H9 (cell line): ENCODE data around the gene MYT1. TPM values are rescaled to one million over a fixed set of nuclear protein-coding genes. Genes with fewer than 3 reads are reported as not detected.
A peak's percentile ranks its signal among the peaks of the same experiment; 100 is the strongest.

Source experiments
- DNase-seq: peaks from one replicate; pipeline ENCODE4 v3.0.0-alpha.2; 2017
- H2AFZ ChIP-seq: one replicate; pipeline ENCODE4 v1.6.1; 2013; ENCODE audit warnings: mild to moderate bottlenecking, low read length, control low read depth, moderate library complexity
- H2AK5ac ChIP-seq: 2 replicates; pipeline ENCODE4 v1.6.1; 2013; ENCODE audit warnings: low read length, control low read depth, mixed read lengths; ENCODE audit not compliant: insufficient read length
- H2BK120ac ChIP-seq: one replicate; pipeline ENCODE4 v1.6.1; 2013; ENCODE audit warnings: low read depth, mild to moderate bottlenecking, low read length, control low read depth, inconsistent platforms; ENCODE audit not compliant: poor library complexity, severe bottlenecking
- H2BK12ac ChIP-seq: 2 replicates; pipeline ENCODE4 v1.6.1; 2013; ENCODE audit warnings: low read length, control low read depth, mixed read lengths, low read depth; ENCODE audit not compliant: insufficient read length
- H2BK15ac ChIP-seq: 2 replicates; pipeline ENCODE4 v1.6.1; 2013; ENCODE audit warnings: low read depth, low read length, control low read depth
- H2BK20ac ChIP-seq: one replicate; pipeline ENCODE4 v1.6.1; 2013; ENCODE audit warnings: low read depth, mild to moderate bottlenecking, low read length, control low read depth, inconsistent platforms; ENCODE audit not compliant: poor library complexity, severe bottlenecking
- H2BK5ac ChIP-seq: 2 replicates; pipeline ENCODE4 v1.6.1; 2013; ENCODE audit warnings: low read length, control low read depth, mixed read lengths; ENCODE audit not compliant: insufficient read length
- H3K14ac ChIP-seq: 2 replicates; pipeline ENCODE4 v1.6.1; 2013; ENCODE audit warnings: low read length, control low read depth; ENCODE audit not compliant: insufficient read depth
- H3K18ac ChIP-seq: 2 replicates; pipeline ENCODE4 v1.6.1; 2013; ENCODE audit warnings: low read depth, mild to moderate bottlenecking, mixed read lengths, low read length, control low read depth; ENCODE audit not compliant: insufficient read length
- H3K23ac ChIP-seq: 2 replicates; pipeline ENCODE4 v1.6.1; 2013; ENCODE audit warnings: low read length, control low read depth, mixed read lengths, low read depth; ENCODE audit not compliant: insufficient read length
- H3K23me2 ChIP-seq: 2 replicates; pipeline ENCODE4 v1.6.1; 2013; ENCODE audit warnings: low read depth, mild to moderate bottlenecking, mixed read lengths, low read length, control low read depth; ENCODE audit not compliant: insufficient read length, poor library complexity, severe bottlenecking
- H3K27ac ChIP-seq: 2 replicates; pipeline ENCODE4 v1.5.1; 2013; ENCODE audit warnings: low read length, control low read depth, mixed read lengths, low read depth; ENCODE audit not compliant: insufficient read length
- H3K27me3 ChIP-seq: 2 replicates; pipeline ENCODE4 v1.6.1; 2013; ENCODE audit warnings: low read length, control low read depth, inconsistent platforms; ENCODE audit not compliant: insufficient read depth
- H3K4ac ChIP-seq: 2 replicates; pipeline ENCODE4 v1.6.1; 2013; ENCODE audit warnings: low read depth, mild to moderate bottlenecking, control low read depth, inconsistent platforms, low read length, moderate library complexity
- H3K4me1 ChIP-seq: 2 replicates; pipeline ENCODE4 v1.6.1; 2013; ENCODE audit warnings: low read length, control low read depth, inconsistent platforms; ENCODE audit not compliant: insufficient read depth
- H3K4me2 ChIP-seq: 2 replicates; pipeline ENCODE4 v1.6.1; 2013; ENCODE audit warnings: low read length, control low read depth, mixed read lengths; ENCODE audit not compliant: insufficient read length, insufficient read depth
- H3K56ac ChIP-seq: 2 replicates; pipeline ENCODE4 v1.6.1; 2013; ENCODE audit warnings: low read depth, mild to moderate bottlenecking, mixed read lengths, low read length, control low read depth; ENCODE audit not compliant: insufficient read length
- H3K79me1 ChIP-seq: 2 replicates; pipeline ENCODE4 v1.6.1; 2013; ENCODE audit warnings: low read depth, mild to moderate bottlenecking, moderate library complexity, low read length, control low read depth, inconsistent platforms; ENCODE audit not compliant: insufficient read depth, poor library complexity, severe bottlenecking
- H3K79me2 ChIP-seq: 2 replicates; pipeline ENCODE4 v1.6.1; 2013; ENCODE audit warnings: low read length, control low read depth, inconsistent platforms; ENCODE audit not compliant: insufficient read depth
- H3K9ac ChIP-seq: 2 replicates; pipeline ENCODE4 v1.6.1; 2013; ENCODE audit warnings: low read length, control low read depth, mixed read lengths; ENCODE audit not compliant: insufficient read length; ENCODE audit errors: extremely low read depth
- H3K9me3 ChIP-seq: one replicate; pipeline ENCODE4 v1.6.1; 2013; ENCODE audit warnings: low read depth, low read length, inconsistent platforms; ENCODE audit not compliant: control insufficient read depth
- H3T11ph ChIP-seq: one replicate; pipeline ENCODE4 v1.6.1; 2013; ENCODE audit warnings: mild to moderate bottlenecking, low read length, control low read depth, inconsistent platforms
- H4K20me1 ChIP-seq: one replicate; pipeline ENCODE4 v1.6.1; 2013; ENCODE audit not compliant: control insufficient read depth, insufficient read length, insufficient read depth
- H4K5ac ChIP-seq: 2 replicates; pipeline ENCODE4 v1.6.1; 2013; ENCODE audit warnings: low read depth, mild to moderate bottlenecking, mixed read lengths, low read length, control low read depth; ENCODE audit not compliant: insufficient read length
- H4K8ac ChIP-seq: replicated peaks from 2 replicates; pipeline ENCODE4 v1.6.1; 2013; ENCODE audit warnings: low read length, control low read depth, mixed read lengths, low read depth; ENCODE audit not compliant: insufficient read length
- H4K91ac ChIP-seq: 2 replicates; pipeline ENCODE4 v1.6.1; 2013; ENCODE audit warnings: low read depth, mild to moderate bottlenecking, moderate library complexity, mixed read lengths, low read length, control low read depth; ENCODE audit not compliant: insufficient read length
- H3K27ac Mint-ChIP-seq, 3 experiments: 2 replicates in 2 of 3; 3 replicates in 1 of 3; pipeline ENCODE4 v1.8.0; 2020 to 2021; ENCODE audit warnings: mixed read lengths in 3 of 3, mild to moderate bottlenecking in 1 of 3, moderate library complexity in 1 of 3
- H3K27me3 Mint-ChIP-seq: 2 replicates; pipeline ENCODE4 v1.8.0; 2021; ENCODE audit warnings: low read depth, mild to moderate bottlenecking, moderate library complexity, mixed read lengths
- H3K36me3 Mint-ChIP-seq, 3 experiments: 2 replicates in 2 of 3; 3 replicates in 1 of 3; pipeline ENCODE4 v1.8.0; 2020 to 2021; ENCODE audit warnings: low read depth in 3 of 3, mixed read lengths in 3 of 3; ENCODE audit not compliant: insufficient read depth in 1 of 3
- H3K4me1 Mint-ChIP-seq, 2 experiments: 2 replicates each; pipeline ENCODE4 v1.8.0; 2020; ENCODE audit warnings: mixed read lengths in 2 of 2
- H3K4me3 Mint-ChIP-seq, 2 experiments: 2 replicates in 1 of 2; 3 replicates in 1 of 2; pipeline ENCODE4 v1.8.0; 2020 to 2021; ENCODE audit warnings: mild to moderate bottlenecking in 2 of 2, mixed read lengths in 2 of 2, moderate library complexity in 1 of 2
- H3K9me3 Mint-ChIP-seq, 2 experiments: 2 replicates in 1 of 2; 3 replicates in 1 of 2; pipeline ENCODE4 v1.8.0; 2020; ENCODE audit warnings: mild to moderate bottlenecking in 2 of 2, mixed read lengths in 2 of 2, moderate library complexity in 1 of 2
- CTCF ChIP-seq: fragments of 200-600 bp; sonication (generic); conservative IDR thresholded peaks from 3 replicates; pipeline ENCODE4 v1.8.0; 2021; ENCODE audit warnings: antibody characterized with exemption, mild to moderate bottlenecking
- WGBS: extraction: QIAGEN DNeasy Blood & Tissue Kit; methylation state at CpG from one replicate; pipeline ENCODE4 v1.1.7; 2013; ENCODE audit warnings: missing lambda C conversion rate, low lambda C conversion rate, mixed read lengths; ENCODE audit not compliant: insufficient read length; ENCODE audit errors: extremely low coverage; 5-methylcytosine and 5-hydroxymethylcytosine counted together
- total RNA-seq: library from RNA; stranded (reverse); gene quantifications from 2 replicates; pipeline ENCODE4 v1.2.1, GENCODE V29; 2021

The MYT1 gene
- total RNA-seq, 1 experiment from 2014 or later: 0.79 TPM

- H2BK5ac ChIP-seq: no peak overlapping the region
- H3K9me3 ChIP-seq: no peaks in the 10 kb centered on the region
- H2BK20ac ChIP-seq: no peak overlapping the region
- Mint-ChIP-seq H3K9me3 (no peaks in the 10 kb centered on the region), H3K4me3 (peak overlapping the region in 1 of 2 experiments; percentile 6; a peak in 1 of 5 replicates), H3K36me3 (peaks cover 0 to 3% (median 0%) of the 10 kb centered on the region in 3 experiments; a peak in 2 of 7 replicates), H3K4me1 (peaks cover 32 to 37% of the 10 kb centered on the region in 2 experiments), H3K27me3 (peaks cover 4% of the 10 kb centered on the region), H3K27ac (peak overlapping the region in 1 of 3 experiments; percentile 26; a peak in 2 of 7 replicates)
- DNase-seq: no peak
- H3K23me2 ChIP-seq: no peaks in the 10 kb centered on the region
- H3K4me1 ChIP-seq: no peaks in the 10 kb centered on the region; the same call in 1 of the 2 replicates
- no peak overlapping the region for H3K18ac ChIP-seq
- H3T11ph ChIP-seq: no peak overlapping the region
- no peaks in the 10 kb centered on the region for H4K20me1 ChIP-seq
- H2AFZ ChIP-seq: no peak overlapping the region
- H3K27me3 ChIP-seq: no peaks in the 10 kb centered on the region
- 100% methylated on average over 2 of the region's 2 CpGs for WGBS
- no peaks in the 10 kb centered on the region for H3K79me2 ChIP-seq
- no peak overlapping the region for H2AK5ac ChIP-seq
- H4K8ac ChIP-seq: no peak overlapping the region
- no peak overlapping the region for H2BK15ac ChIP-seq
- no peak overlapping the region for H4K91ac ChIP-seq
- no peak overlapping the region for H3K4ac ChIP-seq
- no peak overlapping the region for H2BK120ac ChIP-seq
- TF ChIP-seq CTCF: no peak
- H4K5ac ChIP-seq: peak overlapping the region; percentile 26
- no peak overlapping the region for H3K23ac ChIP-seq
- no peak overlapping the region for H2BK12ac ChIP-seq
- H3K14ac ChIP-seq: no peak overlapping the region
- H3K4me2 ChIP-seq: no peak overlapping the region
- H3K9ac ChIP-seq: no peak overlapping the region
- H3K56ac ChIP-seq: no peak overlapping the region
- H3K79me1 ChIP-seq: no peaks in the 10 kb centered on the region
- no peak overlapping the region for H3K27ac ChIP-seq
Measured at GRCh38 chr20:64153410-64153809, 10.8 kb upstream of the MYT1 start.
